ENCODE measurements around the gene DCLK2. TPM values are rescaled to one million over a fixed set of nuclear protein-coding genes. Genes with fewer than 3 reads are reported as not detected.

The DCLK2 gene
- total and polyA plus RNA-seq, 2 of the 8 experiments (the other 6 are each of a cell fraction or from before 2014, with no cell fraction given): 0.32 to 0.37 TPM

- Histone ChIP-seq H3K27me3 (replicated peaks in 1 of 4; ENCODE audit: control insufficient read depth in 3 of 4, extremely low read depth in 1 of 4, insufficient read depth in 3 of 4, low read length in 3 of 4) (no peaks in the 10 kb centered on the region), H2BK15ac (ENCODE audit: low read length) (no peak overlapping the region), H3K79me1 (ENCODE audit: low read depth, low read length) (no peaks in the 10 kb centered on the region), H3K79me2 (ENCODE audit: control insufficient read depth in 1 of 2, insufficient read depth in 2 of 2, low read length in 2 of 2) (no peaks in the 10 kb centered on the region), H2AK5ac (ENCODE audit: low read depth, low read length) (no peak overlapping the region), H4K8ac (ENCODE audit: extremely low read depth, insufficient read depth, low read length) (no peak overlapping the region; the same call in 1 of the 2 replicates), H3K23ac (ENCODE audit: insufficient read length) (no peak overlapping the region), H3K56ac (replicated peaks; ENCODE audit: insufficient read length, low read depth, low read length) (no peak overlapping the region), H3K4me1 (replicated peaks in 1 of 4; ENCODE audit: control insufficient read depth in 3 of 4, insufficient read depth in 4 of 4, low read length in 3 of 4) (no peaks in the 10 kb centered on the region), H3K9me3 (ENCODE audit: insufficient read depth in 2 of 2, low read depth in 1 of 2, low read length in 1 of 2) (no peaks in the 10 kb centered on the region), H2BK120ac (replicated peaks; ENCODE audit: low read depth, low read length) (no peak overlapping the region), H4K5ac (ENCODE audit: insufficient read length, low read depth, low read length) (no peak overlapping the region), H4K20me1 (replicated peaks in 1 of 2; ENCODE audit: control insufficient read depth in 1 of 2, insufficient read depth in 2 of 2, low read length in 2 of 2) (no peaks in the 10 kb centered on the region), H3K23me2 (ENCODE audit: low read depth, low read length) (no peaks in the 10 kb centered on the region), H3K4ac (replicated peaks; ENCODE audit: insufficient read length, low read depth, low read length) (no peak overlapping the region), H2BK12ac (ENCODE audit: low read depth, low read length) (no peak overlapping the region), H2BK20ac (ENCODE audit: low read length) (no peak overlapping the region), H3K14ac (ENCODE audit: insufficient read length) (no peak overlapping the region), H2AFZ (ENCODE audit: low read length) (no peak overlapping the region), H2BK5ac (ENCODE audit: low read depth, low read length) (no peak overlapping the region), H3K27ac (ENCODE audit: low read depth, low read length) (no peak overlapping the region), H3K4me3 (ENCODE audit: extremely low read depth in 1 of 4, insufficient read depth in 2 of 4, low read depth in 3 of 4, low read length in 4 of 4) (no peak overlapping the region), H3K18ac (ENCODE audit: extremely low read depth, low read length) (no peak overlapping the region), H3K9ac (replicated peaks in 1 of 4; ENCODE audit: extremely low read depth in 1 of 4, low read depth in 3 of 4, low read length in 3 of 4) (no peak overlapping the region), H3K36me3 (ENCODE audit: control insufficient read depth in 2 of 4, insufficient read depth in 4 of 4, low read length in 3 of 4) (no peaks in the 10 kb centered on the region), H3K4me2 (ENCODE audit: insufficient read depth in 1 of 2, low read depth in 2 of 2, low read length in 2 of 2) (no peak overlapping the region), H4K91ac (replicated peaks; ENCODE audit: insufficient read length, low read length) (no peak overlapping the region)
- DNase-seq (ENCODE audit: low read depth in 1 of 2, low spot score in 2 of 2) (no peak), FAIRE-seq (no peak)
- ChIA-PET CTCF (ENCODE audit: partially characterized antibody) (interaction anchor here (0.5 to 3.7 kb wide), 5 partner anchors 8 to 210 kb away, joined by 3 to 25 read pairs (median 18); no protein-coding TSS in a partner anchor), POLR2A (ENCODE audit: partially characterized antibody) (no interaction called here)
- TF ChIP-seq TCF12 (IDR thresholded peaks at IDR 0.05; ENCODE audit: low read depth, low read length): no peak
- no peak for TF ChIP-seq SIRT6 (IDR thresholded peaks at IDR 0.05; ENCODE audit: low read length)
- 88% methylated on average over 2 of the region's 2 CpGs; no CpG with 5 or more reads in 1 of the 2 experiments for WGBS, 2 experiments (ENCODE audit: extremely low coverage in 1 of 2, insufficient coverage in 1 of 2, insufficient read length in 1 of 2, insufficient replicate concordance in 2 of 2, low coverage in 1 of 2, low lambda C conversion rate in 2 of 2, missing lambda C conversion rate in 1 of 2)
Observed at GRCh38 chr4:150207871-150208270, 129.6 kb downstream of the DCLK2 start.
